Fibroblast of lung (primary cell): ENCODE data around the gene CCDC142.

Experiments
- CTCF ChIP-seq, 2 donors: IDR thresholded peaks in 1 of 2; conservative IDR thresholded peaks in 1 of 2; 1 replicate in 1 of 2; 2 replicates in 1 of 2; pipeline ENCODE4 v1.5.1; 2011 to 2012; ENCODE audit warnings: low read length in 2 of 2, control low read depth in 1 of 2, inconsistent platforms in 1 of 2, low read depth in 1 of 2, mild to moderate bottlenecking in 1 of 2
- EZH2 ChIP-seq: IDR thresholded peaks from 2 replicates; pipeline ENCODE4 v1.5.1; 2012; ENCODE audit warnings: low read length, control low read depth, mild to moderate bottlenecking; ENCODE audit errors: missing control alignments

DNA sequence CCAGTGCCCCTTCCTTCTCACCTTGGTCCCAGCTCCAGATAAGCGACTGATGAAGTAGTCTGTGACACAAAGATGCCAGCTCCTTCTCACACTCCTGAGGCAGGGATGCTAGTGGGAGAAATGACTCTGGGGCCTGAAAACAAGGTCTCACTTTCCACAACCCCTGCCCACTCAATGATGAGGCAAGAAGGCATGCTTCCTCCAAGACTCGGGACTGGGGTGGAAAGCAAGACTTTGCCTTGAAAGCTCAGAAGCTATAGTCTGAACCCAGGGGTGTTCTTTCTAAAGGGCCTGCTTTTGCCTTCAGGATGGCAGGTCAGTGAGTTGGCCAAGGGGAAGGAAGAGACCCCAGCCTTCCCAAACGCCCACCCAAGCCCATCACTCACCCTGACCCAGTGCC, 1.4 kb downstream of the CCDC142 start:
- TF ChIP-seq CTCF (conservative IDR thresholded peaks at IDR 0.05 in 1 of 2, IDR thresholded peaks at IDR 0.05 in 1 of 2; ENCODE audit: low read depth in 1 of 2, low read length in 2 of 2) (no peak), EZH2 (no peak)
